GM20431 (cell line): ENCODE measurements around the gene ASB13.

Experiments used
- in situ Hi-C: fragments of 300-500 bp; cut with MseI, MboI; formaldehyde crosslinking; loops from one replicate; pipeline ENCODE4 v1.15.0; 2020; ENCODE audit warnings: low sequenced_read_pairs; ENCODE audit not compliant: unreplicated experiment

The ASB13 gene

DNA sequence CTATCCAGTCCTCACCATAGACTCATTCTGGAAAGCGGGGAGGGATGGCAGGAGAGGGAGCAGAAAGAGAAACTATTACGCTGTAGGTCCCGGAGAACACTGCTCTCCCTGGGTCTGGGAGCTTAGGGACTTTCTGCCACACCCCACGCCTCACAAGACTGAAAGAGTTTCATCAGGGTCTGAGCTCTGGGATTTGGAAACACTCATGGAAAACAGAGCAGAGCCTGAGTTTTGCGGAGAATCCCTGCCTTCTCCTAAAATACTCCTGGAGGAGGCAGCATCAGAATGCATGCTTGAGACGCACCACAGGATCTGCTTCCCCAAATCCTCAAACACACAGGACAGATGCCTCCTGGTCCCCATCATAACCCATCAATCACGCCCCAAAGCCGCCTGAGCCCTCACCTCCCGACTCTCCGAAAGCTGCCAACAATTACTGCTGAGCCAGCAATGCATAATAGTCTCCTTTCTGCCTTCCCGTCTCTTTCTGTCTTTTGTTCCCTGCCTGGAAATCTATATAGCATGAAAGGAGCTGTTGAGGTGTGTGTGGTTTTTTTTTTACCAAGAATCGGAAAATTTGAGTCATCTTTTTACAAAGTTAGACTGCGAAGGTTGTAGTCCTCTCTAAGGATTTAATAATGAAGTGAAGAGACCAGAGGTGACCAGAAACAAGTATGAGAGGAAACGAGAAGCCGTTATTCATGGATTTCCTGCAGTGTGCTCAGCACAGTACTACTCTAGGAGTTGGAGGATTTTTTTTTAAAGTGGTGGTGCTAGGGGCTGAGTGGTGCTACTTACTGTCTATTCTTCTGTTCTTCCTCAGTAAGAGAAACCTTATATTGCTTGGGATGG lies 37.7 kb downstream of the ASB13 start:
- in situ Hi-C loops = loop anchor here (10.0 kb wide), 1 partner anchor 184 kb away; no protein-coding TSS in a partner anchor

DNA sequence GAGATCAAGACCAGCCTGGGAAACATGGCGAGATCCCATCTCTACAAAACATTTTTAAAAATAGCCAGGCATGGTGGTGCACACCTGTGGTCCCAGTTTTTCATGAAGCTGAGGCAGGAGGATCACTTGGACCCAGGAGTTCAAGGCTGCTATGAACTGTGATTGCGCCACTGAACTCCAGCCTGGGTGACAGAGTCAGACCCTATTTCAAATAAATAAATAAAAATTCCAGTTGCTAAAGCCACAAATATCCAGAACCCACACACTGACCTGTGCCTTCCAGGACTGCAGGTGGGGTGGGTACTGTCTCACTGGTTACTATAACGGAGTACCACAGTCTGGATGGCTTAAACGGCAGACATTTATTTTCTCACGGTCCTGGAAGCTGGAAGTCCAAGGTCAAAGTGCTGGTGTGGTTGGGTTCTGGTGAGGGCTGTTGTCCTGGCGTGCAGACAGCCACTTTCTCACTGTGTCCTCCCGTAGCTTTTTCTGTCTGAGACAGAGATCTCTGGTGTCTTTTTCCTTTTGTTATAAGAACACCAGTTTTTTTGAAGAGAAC lies 38.8 kb downstream of the ASB13 start:
- in situ Hi-C loops = loop anchor here (10.0 kb wide), 1 partner anchor 183 kb away; no protein-coding TSS in a partner anchor

DNA sequence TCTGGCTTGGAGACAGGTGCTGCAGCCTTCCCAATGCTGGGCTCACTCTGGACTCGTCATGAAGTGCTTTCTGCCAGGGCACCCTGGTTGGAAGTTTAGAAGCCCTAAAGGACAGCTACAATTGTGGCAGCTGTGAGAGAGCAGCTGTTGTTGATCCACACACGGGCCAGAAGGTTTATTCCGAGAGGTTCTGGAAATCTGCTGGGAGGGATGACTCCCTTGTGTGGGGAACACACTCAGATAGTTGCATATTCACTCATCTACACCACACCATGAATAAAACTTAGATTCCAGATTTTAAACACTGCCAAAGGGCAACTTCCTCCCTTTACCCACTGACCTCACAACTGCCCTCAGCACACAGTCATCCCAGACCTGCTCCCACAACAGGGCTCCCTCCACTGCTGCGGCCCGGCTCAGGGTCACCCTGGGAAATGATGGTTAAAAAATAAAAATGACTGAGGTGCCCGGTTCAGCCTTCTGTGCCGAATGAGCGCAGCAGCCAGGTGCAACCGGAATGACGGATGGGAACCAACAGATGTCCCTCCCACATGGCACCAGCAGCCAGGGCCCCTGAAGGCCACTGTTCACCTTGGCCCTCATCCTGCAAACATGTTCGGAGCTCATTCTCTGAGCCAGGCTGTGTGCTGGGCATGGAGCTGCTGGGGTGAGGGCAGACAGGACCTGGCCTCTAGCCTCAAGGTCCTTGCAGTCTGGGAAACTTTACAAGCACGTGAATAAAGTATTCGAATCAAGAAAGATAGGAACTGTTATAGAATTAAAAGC lies 40.2 kb downstream of the ASB13 start:
- in situ Hi-C loops = loop anchor here (10.0 kb wide), 1 partner anchor 181 kb away; no protein-coding TSS in a partner anchor

DNA sequence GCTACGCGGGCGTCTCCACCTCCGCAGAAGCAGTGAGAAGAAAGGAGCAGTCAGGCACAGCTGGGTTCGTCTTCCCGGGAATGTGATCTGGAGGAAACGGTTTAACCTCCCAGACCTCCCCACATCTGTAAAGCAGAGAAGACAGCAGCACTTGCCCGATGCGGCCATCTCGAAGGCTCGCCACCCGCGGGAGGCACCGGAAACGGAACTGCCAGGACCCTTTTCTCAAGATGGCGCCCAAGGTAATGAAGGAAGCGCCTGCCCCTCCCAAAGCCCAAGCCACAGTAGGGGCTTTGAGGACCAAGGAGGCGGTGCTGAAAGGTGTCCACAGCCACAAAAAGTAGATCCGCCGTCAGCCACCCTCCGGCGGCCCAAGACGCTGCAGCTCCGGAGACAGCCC lies 41.7 kb downstream of the ASB13 start:
- in situ Hi-C loops = loop anchor here (10.0 kb wide), 1 partner anchor 180 kb away; no protein-coding TSS in a partner anchor

DNA sequence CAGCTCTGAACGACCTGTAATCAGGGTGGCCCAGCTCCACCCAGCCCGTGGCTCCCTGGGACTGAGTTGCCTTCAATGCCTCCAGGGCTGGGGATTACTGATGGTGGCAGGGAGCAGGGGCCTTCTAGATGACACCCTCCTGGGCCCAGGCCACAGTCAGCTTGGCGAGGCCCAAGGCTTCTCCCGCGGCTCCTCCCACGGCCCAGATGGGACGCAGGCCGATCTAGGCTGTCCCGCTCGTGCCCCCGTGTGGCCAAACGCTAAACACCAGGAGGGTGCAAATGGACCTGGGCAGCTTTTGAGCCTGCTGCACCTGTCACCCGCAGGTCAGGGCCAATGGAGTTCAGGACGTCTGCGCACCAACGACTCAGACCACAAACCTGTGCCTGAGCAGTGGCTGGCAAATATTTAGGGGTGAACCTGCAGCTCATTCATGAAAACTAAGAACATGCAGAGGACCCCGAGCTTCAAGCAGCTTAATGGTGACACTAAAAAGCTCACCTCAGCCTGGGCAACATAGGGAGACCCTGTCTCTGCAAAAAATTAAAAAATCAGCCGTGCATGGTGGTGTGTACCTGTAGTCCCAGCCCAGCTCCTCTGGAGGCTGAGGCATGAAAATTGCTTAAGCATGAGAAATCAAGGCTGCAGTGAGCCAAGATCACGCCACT lies 43.2 kb downstream of the ASB13 start:
- in situ Hi-C loops = loop anchor here (10.0 kb wide), 1 partner anchor 178 kb away; no protein-coding TSS in a partner anchor

DNA sequence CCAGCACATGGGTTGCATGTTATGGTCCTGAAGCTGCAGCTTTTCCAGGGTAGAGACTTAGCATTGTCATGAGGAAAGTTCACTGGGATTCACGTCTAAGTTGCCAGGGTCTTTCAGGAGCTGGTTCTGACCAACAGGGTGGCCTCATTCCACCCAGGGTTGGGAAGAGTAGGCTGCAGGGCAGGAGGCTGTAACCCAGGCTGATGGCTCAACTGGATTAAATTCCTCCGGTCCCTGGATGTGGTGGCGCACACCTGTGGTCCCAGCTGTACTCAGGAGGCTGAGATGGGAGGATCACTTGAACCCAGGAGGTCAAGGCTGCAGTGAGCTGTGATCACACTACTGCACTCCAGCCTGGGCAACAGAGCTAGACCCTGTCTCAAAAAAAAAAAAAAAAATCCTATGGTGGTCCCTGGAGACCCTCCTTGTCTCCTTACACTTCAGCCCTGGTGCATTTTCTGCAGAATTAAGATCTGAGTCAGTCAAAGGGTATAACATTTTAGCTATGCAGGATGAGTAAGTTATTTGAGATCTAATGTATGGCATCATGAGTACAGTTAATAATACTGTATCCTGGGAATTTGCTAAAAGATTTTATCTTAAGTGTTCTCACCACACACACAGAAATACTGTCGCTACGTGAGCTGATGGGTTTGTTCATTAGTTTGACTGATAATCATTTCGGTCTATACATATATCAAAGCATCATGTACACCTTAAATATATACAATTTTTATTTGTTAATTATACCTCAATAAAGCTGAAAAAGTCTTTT lies 44.0 kb downstream of the ASB13 start:
- in situ Hi-C loops = loop anchor here (10.0 kb wide), 1 partner anchor 178 kb away; no protein-coding TSS in a partner anchor

DNA sequence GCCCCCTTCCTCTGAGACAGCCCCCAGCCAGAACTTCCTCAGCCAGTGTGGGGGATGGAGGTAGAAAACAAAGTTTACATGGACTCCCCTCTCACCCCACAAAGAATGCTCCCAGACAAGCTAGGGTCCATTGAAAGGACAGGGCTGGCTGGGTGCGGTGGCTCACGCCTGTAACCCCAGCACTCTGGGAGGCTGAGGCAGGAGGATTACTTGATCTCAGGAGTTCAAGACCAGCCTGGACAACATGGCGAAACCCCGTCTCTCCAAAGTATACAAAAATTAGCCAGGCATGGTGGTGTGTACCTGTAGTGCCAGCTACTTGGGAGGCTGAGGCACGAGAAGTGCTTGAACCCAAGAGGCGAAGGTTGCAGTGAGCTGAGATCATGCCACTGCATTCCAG lies 45.0 kb downstream of the ASB13 start:
- in situ Hi-C loops = loop anchor here (10.0 kb wide), 1 partner anchor 177 kb away; no protein-coding TSS in a partner anchor

DNA sequence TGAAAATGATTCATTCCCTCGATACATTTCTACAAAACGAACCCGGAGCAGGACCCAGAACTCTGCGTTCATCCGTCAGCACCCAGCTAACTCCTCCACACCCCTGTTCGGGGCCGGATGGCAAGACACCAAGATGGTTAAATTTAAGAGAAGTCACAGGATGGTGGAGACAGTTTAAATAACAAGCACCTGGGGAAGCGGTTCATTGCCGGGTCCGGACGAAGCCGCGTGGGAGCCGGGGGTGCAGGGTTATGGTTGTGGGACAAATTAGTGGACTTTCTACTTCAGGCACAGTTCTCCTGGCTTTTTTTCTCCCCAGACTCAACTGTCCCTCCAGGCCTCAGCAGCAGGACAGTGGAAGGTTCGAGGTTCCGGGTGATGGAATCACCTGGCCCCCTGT lies 45.4 kb downstream of the ASB13 start:
- in situ Hi-C loops = loop anchor here (10.0 kb wide), 1 partner anchor 176 kb away; no protein-coding TSS in a partner anchor

DNA sequence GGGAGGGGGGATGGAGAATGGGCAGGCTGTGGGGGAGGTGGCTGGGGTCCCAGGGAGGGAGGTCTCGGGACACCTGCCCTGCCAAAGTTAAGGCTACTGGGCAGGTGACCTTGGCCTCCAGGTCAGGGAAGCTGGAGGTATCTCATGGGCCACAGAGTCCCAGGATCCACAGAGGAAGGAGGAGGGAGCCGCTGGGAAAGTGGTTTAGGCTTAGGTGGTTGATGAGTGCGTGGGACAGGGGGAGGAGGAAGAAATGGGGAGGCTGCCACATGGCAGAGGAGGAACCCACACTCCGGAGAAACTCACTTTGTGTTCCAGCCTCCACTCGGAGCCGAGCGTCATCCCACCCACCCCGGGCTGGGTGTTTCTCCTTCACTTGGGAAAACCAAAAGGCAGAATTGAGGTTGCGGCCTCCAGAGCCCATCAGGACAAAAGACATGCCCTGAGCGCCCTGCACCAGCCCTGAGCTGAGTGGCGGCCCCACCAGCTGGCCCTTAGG lies 46.1 kb downstream of the ASB13 start:
- in situ Hi-C loops = loop anchor here (10.0 kb wide), 1 partner anchor 175 kb away; no protein-coding TSS in a partner anchor

DNA sequence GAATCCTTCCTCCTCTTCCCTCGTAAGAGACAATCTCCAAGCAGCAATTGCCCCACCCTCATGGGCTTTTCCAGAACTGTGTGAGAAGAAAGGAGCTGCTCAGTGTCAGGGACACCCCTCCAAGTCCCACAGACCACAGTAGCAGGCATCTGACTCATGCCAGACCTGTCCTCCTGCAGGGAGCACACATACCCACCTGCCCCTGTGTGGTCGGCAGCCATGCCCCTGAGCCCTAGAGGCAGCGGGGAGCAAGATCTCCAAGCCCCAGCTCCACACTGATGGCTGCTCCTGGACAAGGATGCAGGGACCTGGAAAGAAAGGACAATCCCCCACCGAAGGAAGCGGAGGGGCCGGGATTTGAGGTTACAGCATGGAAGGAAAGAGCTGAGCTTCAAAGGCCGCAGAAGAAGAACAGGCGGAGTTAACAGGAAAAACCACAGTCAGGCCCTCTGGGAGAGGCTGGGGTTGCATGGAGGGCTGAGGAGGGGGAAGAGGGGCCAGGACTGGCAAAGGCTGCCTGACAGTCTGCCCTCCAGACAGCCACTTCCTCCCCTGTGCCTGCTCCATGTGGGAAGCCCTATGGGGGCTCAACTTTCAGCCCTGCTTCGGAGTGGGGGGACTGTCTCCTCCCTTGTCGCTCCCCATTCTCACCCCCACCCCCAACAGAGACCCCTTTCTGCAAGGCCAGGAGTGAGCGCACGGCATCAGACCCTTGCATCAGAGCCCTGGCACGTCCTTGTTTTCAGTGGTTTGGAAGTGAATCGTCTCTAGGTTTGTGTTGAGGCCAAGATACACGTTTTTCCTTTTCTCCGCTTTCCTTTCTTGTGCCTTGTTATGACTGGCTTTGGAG lies 46.8 kb downstream of the ASB13 start:
- in situ Hi-C loops = loop anchor here (10.0 kb wide), 1 partner anchor 175 kb away; no protein-coding TSS in a partner anchor

DNA sequence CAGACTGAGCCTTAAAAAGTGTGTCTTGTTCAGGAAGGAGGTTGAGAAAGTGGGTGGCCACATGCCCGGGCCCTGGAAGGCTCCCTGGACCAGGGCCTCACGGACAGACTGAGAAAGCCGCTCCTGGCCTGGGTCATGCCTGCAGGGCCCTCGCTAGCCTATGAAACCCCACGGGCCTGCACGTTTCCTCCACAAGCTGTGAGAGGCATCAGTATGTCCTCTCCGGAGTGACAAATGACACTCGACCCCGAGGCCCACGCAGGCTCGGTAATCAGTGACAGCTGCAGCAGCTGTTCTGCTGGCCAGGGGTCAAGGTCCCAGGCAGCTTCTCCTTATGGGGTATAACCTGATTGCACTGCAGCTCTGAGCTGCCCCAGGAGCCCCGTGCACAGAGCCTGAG lies 47.6 kb downstream of the ASB13 start:
- in situ Hi-C loops = no loop called here

DNA sequence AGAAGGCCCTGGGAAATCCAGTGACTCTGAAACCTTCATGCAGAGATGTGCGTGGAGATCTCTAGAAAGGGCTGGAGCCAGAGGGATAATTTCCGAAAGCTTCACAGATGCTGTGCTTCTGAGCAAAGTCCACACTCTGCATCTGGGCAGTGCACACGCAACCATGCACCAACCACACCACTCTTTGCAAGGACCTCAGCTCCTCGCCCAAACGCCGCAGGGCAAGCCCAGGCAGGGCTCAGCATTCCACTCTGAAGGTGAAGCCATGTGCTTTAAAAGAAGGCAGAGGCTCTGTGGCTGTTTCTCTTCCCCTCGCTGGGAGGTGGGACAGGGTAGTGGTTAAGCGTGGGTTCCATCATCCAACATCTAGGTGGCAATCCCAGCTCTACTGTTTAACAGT lies 48.4 kb downstream of the ASB13 start:
- in situ Hi-C loops = no loop called here

DNA sequence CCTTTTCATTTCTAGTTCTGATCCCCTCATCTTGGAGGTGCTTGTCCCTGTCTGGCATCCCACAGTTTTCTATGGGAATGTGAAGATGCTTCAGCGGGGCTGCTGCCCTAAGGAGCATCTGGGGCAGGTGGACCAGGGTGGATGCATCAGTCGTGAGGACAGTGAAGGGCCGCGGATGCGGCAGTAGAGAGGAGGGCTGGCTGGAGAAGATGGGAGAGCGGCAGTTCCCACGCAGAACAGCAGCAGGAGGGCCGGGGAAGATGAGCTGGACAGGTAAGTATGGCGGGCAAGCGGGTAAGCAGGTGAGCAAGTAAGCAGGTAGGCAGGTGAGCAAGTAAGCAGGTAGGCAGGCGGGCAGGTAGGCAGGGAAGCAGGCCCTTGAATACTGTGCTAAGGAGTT lies 48.9 kb downstream of the ASB13 start:
- in situ Hi-C loops = no loop called here

DNA sequence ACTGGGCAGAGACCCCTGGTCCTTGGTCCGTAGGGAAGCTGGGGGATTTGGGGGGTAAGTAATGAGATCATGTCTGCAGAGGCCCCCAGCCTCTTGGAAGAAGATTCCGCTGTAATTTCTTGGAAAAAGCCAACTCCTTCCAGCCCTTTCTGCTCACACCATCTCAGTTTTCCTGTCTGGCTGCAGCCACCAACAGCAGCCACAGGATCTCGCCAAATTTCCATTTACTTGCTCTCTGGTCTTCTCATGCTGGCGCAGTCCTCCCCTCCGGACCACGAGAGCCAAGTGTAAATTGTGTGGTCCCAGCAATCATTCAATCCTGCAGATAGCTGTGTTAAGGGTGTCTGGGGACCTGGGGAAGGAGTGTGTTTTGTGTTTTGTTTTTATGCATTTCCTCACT lies 49.6 kb downstream of the ASB13 start:
- in situ Hi-C loops = no loop called here

DNA sequence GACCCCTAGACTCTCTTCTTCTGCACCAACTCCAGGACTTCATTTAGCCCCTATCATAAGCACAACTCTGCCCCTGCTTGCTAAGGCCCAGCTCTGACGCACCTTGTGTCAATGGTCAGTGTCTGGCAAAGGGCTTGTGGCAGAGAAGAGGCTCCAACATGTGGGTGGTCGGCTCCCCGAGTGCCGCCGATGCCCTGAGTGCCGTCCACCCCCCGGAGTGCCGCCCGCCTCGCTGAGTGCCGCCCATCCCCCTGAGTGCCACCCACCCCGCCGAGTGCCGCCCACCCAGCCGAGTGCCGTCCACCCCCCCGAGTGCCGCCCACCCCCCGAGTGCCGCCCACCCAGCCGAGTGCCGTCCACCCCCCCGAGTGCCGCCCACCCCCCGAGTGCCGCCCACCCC lies 50.3 kb downstream of the ASB13 start:
- in situ Hi-C loops = no loop called here

DNA sequence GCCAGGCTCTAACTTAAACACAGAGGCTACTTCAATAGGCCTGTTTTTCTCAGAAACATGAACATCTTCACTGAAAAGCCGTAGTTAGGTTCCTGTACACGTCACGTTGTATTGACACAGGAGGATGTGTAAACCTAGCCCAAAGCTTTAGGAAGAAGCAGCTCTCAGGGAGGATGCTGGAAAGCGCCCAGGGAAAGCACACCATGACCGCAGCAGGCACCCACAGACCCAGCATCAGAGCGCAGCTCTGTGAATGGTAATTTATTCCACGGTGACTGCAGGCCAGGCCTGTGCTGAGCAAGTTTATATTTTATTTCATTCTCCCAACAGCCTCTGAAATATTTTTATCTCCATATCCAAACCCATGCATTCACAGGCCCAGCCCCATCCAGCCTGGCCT lies 51.1 kb downstream of the ASB13 start:
- in situ Hi-C loops = no loop called here

DNA sequence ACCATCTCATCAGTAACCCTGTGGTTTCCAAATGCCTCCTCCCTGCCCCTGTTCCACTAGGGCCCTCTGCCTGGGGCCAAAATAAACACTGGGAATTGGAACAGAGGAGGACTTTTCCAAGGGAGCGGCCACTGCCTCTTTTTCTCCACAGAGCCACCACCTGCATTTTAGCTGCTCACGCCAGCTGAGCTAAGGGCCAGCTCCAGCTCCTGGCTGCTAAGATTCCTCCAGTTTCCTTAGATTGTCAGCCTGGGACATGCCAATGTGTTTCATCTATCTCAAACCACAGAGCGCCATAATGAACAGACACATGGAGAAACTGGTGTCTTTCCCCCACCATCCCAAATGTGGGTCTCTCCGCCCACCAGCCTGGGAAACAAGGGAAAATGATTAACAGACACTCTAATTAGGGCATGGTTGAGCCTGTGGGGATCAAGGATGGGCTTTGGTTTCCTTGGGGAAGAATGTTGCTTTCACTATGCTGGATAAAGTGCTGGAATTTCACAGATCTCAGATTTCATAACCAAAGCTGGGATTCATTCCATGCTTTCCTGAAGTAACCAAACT lies 52.2 kb downstream of the ASB13 start:
- in situ Hi-C loops = no loop called here
